Fibroblast of lung (primary cell): Measurements from ENCODE around the gene BAX.

Experiments used
- EZH2 ChIP-seq: IDR thresholded peaks from 2 replicates; pipeline ENCODE4 v1.5.1; 2012; ENCODE audit warnings: low read length, control low read depth, mild to moderate bottlenecking; ENCODE audit errors: missing control alignments
- TF ChIP-seq, protein P1 (sequence below), 2 donors: IDR thresholded peaks in 1 of 2; conservative IDR thresholded peaks in 1 of 2; 1 replicate in 1 of 2; 2 replicates in 1 of 2; pipeline ENCODE4 v1.5.1; 2011 to 2012; ENCODE audit warnings: low read length in 2 of 2, control low read depth in 1 of 2, inconsistent platforms in 1 of 2, low read depth in 1 of 2, mild to moderate bottlenecking in 1 of 2

- TF ChIP-seq, protein P1, sequence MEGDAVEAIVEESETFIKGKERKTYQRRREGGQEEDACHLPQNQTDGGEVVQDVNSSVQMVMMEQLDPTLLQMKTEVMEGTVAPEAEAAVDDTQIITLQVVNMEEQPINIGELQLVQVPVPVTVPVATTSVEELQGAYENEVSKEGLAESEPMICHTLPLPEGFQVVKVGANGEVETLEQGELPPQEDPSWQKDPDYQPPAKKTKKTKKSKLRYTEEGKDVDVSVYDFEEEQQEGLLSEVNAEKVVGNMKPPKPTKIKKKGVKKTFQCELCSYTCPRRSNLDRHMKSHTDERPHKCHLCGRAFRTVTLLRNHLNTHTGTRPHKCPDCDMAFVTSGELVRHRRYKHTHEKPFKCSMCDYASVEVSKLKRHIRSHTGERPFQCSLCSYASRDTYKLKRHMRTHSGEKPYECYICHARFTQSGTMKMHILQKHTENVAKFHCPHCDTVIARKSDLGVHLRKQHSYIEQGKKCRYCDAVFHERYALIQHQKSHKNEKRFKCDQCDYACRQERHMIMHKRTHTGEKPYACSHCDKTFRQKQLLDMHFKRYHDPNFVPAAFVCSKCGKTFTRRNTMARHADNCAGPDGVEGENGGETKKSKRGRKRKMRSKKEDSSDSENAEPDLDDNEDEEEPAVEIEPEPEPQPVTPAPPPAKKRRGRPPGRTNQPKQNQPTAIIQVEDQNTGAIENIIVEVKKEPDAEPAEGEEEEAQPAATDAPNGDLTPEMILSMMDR (conservative IDR thresholded peaks at IDR 0.05 in 1 of 2, IDR thresholded peaks at IDR 0.05 in 1 of 2; ENCODE audit: low read depth in 1 of 2, low read length in 2 of 2) = no peak
- TF ChIP-seq EZH2 = no peak
Observed at GRCh38 chr19:48950159-48950558, 4.5 kb upstream of the BAX start.
